Tibial nerve (tissue), 4 donors: ENCODE measurements around the gene NDST1. TPM values are rescaled to one million over a fixed set of nuclear protein-coding genes. Genes with fewer than 3 reads are reported as not detected.

Experiments used
- DNase-seq, 2 donors: peaks; one replicate each; pipeline ENCODE4 v3.0.0-alpha.2; 2019; ENCODE audit warnings: low spot score in 2 of 2
- H3K27ac ChIP-seq, 4 donors: fragments of 200-600 bp; sonication (generic) in 3 of 4; one replicate each; pipeline ENCODE4 v1.5.1; 2017 to 2019; ENCODE audit warnings: mild to moderate bottlenecking in 1 of 4
- H3K27me3 ChIP-seq, 2 donors: fragments of 200-600 bp; sonication (generic) in 1 of 2; one replicate each; pipeline versions ENCODE4 v1.5.1 to v1.6.0; 2017 to 2019
- H3K36me3 ChIP-seq, 3 donors: fragments of 200-600 bp; sonication (generic); one replicate each; pipeline ENCODE4 v1.5.1; 2018 to 2019
- H3K4me1 ChIP-seq, 4 donors: fragments of 200-600 bp; sonication (generic) in 3 of 4; one replicate each; pipeline ENCODE4 v1.5.1; 2017 to 2019
- H3K4me3 ChIP-seq, 4 donors: fragments of 200-600 bp; sonication (generic) in 3 of 4; one replicate each; pipeline ENCODE4 v1.5.1; 2017 to 2019; ENCODE audit warnings: mild to moderate bottlenecking in 1 of 4, moderate library complexity in 1 of 4
- H3K9me3 ChIP-seq, 4 donors: fragments of 200-600 bp; sonication (generic) in 3 of 4; one replicate each; pipeline ENCODE4 v1.5.1; 2017 to 2019
- CTCF ChIP-seq, 5 experiments: fragments of 200-600 bp in 3 of 5; fragments of 450-650 bp in 2 of 5; sonication (generic) in 3 of 5; IDR thresholded peaks; one replicate each; pipeline ENCODE4 v1.5.1; 2016 to 2019; ENCODE audit warnings: antibody characterized with exemption in 5 of 5, mild to moderate bottlenecking in 3 of 5, moderate library complexity in 2 of 5
- EP300 ChIP-seq, 2 donors: sonication (generic); formaldehyde crosslinking; IDR thresholded peaks; one replicate each; pipeline ENCODE4 v1.6.1; 2017; ENCODE audit warnings: antibody characterized with exemption in 2 of 2, mild to moderate bottlenecking in 1 of 2
- POLR2A ChIP-seq, 2 donors: fragments of 450-650 bp; IDR thresholded peaks; one replicate each; pipeline ENCODE4 v1.6.1; 2017; ENCODE audit warnings: antibody characterized with exemption in 2 of 2, mild to moderate bottlenecking in 2 of 2, moderate library complexity in 2 of 2
- WGBS, 2 donors: methylation state at CpG; one replicate each; pipeline ENCODE4 v1.1.5; 2018; 5-methylcytosine and 5-hydroxymethylcytosine counted together
- total RNA-seq, 4 donors: library from RNA; depleted of rRNA; stranded (reverse); fragments of >200 nt; gene quantifications; one replicate each; pipeline ENCODE4 v1.1.0, GENCODE V29; 2016

Gene NDST1
- total RNA-seq, 4 donors from 2014 or later = 53.2 to 137 (median 104) TPM

DNA sequence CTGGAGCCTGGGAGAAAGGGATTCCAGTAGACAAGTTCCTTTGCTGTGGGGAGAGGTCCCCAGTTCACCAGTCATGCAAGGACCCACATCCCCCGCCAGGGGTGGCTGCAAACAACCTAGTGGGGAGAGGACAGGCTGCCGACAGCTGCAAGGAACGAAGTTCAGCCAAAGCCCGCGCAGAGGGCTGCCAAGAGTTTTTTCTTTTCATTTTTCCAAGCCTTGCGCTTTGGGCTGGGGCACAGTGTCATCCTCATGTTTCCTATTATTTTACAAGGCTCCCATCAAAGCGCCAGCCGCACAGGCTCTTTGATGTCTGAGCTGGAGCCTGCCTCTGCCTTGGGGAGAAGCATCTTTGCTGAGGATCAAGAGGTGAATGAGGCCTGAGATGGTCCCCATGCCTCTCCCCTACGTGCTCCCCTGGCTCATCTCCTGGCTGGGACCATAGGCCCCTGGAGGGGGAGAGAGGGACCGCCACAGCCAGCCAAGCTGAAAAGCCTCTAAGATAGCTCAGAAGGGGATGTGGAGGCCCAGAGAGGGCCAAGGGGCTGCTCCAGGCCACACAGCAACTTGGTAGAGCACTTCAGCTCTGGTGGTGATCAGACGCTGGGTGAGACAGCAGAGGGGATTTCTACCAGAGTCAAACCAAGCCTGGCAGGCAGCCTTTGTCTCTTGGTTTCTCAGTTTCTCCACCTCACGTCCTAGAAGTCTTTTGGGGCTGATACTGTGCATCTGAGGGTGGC lies 82.1 kb downstream of the NDST1 start:
- 24 to 26% methylated on average over 12 of the region's 12 CpGs for WGBS, 2 donors
- DNase-seq = peak; percentile 57 to 62
- peaks cover 0 to 50% (median 31%) of the 10 kb centered on the region in 4 donors for H3K4me1 ChIP-seq
- no peak overlapping the region for H3K4me3 ChIP-seq
- peak; percentile 53 to 89 (median 70) for TF ChIP-seq CTCF (IDR thresholded peaks at IDR 0.05)
- no peak for TF ChIP-seq POLR2A (IDR thresholded peaks at IDR 0.05)
- TF ChIP-seq EP300 (IDR thresholded peaks at IDR 0.05) = peak in 1 of 2 donors; percentile 80
- H3K27ac ChIP-seq = peak overlapping the region; percentile 17 to 72 (median 70)
- H3K27me3 ChIP-seq = no peaks in the 10 kb centered on the region
- no peaks in the 10 kb centered on the region for H3K36me3 ChIP-seq
- no peaks in the 10 kb centered on the region for H3K9me3 ChIP-seq

- H3K4me1 ChIP-seq = peaks cover 0 to 56% (median 31%) of the 10 kb centered on the region in 4 donors
- H3K36me3 ChIP-seq = no peaks in the 10 kb centered on the region
- no peak overlapping the region for H3K4me3 ChIP-seq
- DNase-seq = no peak
- 31 to 37% methylated on average over 12 of the region's 12 CpGs for WGBS, 2 donors
- peak overlapping the region in 2 of 4 donors; percentile 72 for H3K27ac ChIP-seq
- no peaks in the 10 kb centered on the region for H3K9me3 ChIP-seq
- no peak for TF ChIP-seq CTCF (IDR thresholded peaks at IDR 0.05)
- no peak for TF ChIP-seq EP300 (IDR thresholded peaks at IDR 0.05)
- TF ChIP-seq POLR2A (IDR thresholded peaks at IDR 0.05) = no peak
- H3K27me3 ChIP-seq = no peaks in the 10 kb centered on the region
Observed at GRCh38 chr5:150590979-150591695, 83.2 kb downstream of the NDST1 start.

DNA sequence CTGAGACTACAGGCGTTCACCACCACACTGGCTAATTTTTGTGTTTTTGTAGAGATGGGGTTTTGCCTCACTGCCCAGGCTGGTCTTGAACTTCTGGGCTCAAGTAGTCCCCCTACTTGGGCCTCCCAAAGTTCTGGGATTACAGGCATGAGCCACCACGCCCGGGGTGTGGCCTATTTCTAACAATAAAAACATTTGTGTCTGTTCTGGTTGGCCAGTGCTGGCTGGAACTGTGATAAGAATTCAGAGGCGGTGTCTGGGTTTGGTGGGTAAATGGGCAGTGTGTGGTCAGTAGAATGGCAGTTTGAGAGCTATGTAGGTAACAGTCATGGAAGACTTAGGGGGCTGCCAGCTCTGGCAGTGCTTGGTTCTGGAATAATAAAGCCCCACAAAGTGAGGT lies 85.7 kb downstream of the NDST1 start:
- 38 to 63% methylated on average over 4 of the region's 4 CpGs for WGBS, 2 donors
- no peak for DNase-seq
- Histone ChIP-seq H3K36me3 (no peaks in the 10 kb centered on the region), H3K4me3 (no peak overlapping the region), H3K9me3 (no peaks in the 10 kb centered on the region), H3K27me3 (no peaks in the 10 kb centered on the region), H3K27ac (peak overlapping the region in 3 of 4 donors; percentile 20 to 66 (median 44)), H3K4me1 (peaks cover 0 to 56% (median 31%) of the 10 kb centered on the region in 4 donors)
- TF ChIP-seq EP300 (IDR thresholded peaks at IDR 0.05) = no peak
- no peak for TF ChIP-seq CTCF (IDR thresholded peaks at IDR 0.05)
- TF ChIP-seq POLR2A (IDR thresholded peaks at IDR 0.05) = no peak

GRCh38 chr5:150593996-150594395 lies 86.1 kb downstream of the NDST1 start:
- TF ChIP-seq POLR2A (IDR thresholded peaks at IDR 0.05) (no peak), CTCF (IDR thresholded peaks at IDR 0.05) (no peak), EP300 (IDR thresholded peaks at IDR 0.05) (no peak)
- Histone ChIP-seq H3K4me3 (no peak overlapping the region), H3K4me1 (peaks cover 0 to 56% (median 31%) of the 10 kb centered on the region in 4 donors), H3K36me3 (no peaks in the 10 kb centered on the region), H3K27me3 (no peaks in the 10 kb centered on the region), H3K9me3 (no peaks in the 10 kb centered on the region), H3K27ac (peak overlapping the region in 3 of 4 donors; percentile 20 to 66 (median 44))
- WGBS, 2 donors = 40% methylated on average over 7 of the region's 7 CpGs
- DNase-seq = no peak
